NOMO-1 (cell line): ENCODE data around the gene GPR161.

Source experiments
- DNase-seq, 2 experiments: peaks; one replicate each; lab custom pipeline; 2025; ENCODE audit not compliant: unreplicated experiment in 2 of 2; lab: John Stamatoyannopoulos, UW

Gene GPR161

DNA sequence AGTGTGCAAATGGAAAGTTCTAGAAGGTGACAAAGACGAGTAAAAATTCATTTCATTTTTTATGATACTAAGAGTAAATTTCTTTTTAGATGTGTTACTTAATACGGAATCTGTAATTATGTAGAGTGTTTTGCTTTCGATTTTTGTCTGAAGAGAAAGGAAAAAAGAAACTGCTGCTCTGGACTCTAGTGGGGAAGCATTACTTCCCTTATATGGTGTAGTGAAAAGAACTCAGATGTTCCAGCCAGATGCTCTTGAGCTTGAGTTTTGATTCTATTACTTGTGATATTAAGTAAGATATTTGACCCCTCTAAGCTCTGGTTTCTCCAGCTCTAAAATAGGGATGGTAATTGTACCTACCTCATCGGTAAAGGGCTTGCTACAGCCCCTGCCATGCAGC lies 12.2 kb upstream of the GPR161 start:
- peak in 1 of 2 experiments; percentile 51 for DNase-seq

- DNase-seq, result no peak
These were observed 9.9 kb upstream of the GPR161 start for GRCh38 chr1:168146626-168147025.

DNA sequence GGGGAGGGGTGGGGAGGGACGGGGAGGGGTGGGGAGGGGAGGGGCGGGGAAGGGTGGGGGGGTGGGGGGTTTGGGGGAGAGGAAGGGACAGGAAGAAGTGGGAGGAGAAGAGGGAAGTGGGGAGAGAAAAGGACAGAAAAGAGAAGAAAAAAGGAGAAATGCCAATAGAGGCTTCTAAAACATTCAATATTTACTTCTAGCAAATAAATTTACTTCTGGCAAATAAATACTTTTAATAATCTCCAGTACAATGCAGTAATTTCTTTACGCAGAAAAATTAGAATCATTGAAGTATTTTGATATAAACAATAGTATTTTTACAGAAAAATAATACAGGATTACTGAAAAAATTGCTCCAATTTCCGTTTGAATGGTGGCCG lies 9.4 kb upstream of the GPR161 start:
- peak in 1 of 2 experiments; percentile 43 for DNase-seq

DNA sequence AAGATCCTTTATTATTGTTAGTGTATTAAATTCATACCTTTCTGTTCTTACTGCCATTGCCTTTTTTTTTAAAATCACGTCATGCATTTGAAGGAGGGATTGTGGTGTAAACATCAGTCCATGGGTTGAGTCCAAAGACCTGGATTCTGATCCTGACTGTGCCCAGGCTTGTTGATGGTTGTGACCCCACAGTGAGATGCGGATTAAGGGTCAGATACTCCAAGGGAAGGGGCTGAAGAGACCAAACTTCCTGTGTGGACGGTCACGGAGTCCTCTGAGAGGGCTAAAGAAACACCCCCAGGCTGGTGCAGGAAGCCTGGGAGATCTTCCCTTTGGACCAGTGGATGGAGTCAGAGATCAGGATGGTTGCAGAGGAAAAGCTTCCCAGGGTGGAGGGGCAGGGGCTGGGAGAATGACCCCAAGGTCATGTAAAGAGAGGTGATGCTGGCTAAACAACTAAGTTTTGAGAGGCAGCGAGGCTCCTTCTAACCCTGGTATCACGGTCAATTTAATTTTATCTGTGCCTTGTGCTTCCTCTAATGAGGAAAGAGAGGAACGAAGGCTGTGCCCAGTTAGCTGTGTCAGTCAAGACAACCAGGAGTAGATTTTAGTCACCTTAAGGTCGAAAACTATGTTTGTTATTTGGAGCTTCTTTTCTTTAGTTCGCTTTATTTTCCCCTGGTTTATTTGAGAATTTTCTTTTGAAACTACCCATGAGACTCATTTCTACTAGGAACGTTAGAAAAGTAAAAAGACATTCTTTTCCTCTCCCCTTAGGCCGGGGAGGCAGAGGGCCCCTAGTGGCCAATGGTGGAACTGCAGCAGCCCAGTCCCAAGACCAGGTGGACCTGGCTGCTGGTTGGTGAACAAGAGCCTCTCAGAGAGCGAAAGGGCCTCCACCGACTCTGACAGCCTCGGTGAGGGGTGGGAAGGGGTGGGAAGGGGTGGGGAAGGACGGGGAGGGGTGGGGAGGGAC lies 8.7 kb upstream of the GPR161 start:
- peak; percentile 76 to 78 for DNase-seq

- DNase-seq, result no peak
These were observed 5.2 kb upstream of the GPR161 start for GRCh38 chr1:168141871-168142385.

DNA sequence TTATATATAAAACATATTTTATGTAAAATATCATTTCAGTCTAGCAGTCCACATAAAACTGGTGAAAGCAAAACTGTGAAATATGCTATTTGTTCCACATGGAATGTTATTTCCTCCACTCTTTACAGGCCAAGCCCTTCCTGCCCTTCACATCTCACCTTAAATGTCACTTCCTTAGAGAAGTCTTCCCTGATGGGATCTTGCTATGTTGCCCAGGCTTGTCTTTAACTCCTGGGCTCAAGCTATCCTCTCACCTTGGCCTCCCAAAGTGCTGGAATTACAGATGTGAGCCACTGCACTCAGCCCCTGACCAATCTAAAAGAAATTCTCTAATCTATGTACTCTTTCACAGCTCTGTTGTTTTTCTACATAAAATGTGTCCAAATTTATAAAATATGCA lies 2.3 kb upstream of the GPR161 start:
- DNase-seq, result no peak

DNA sequence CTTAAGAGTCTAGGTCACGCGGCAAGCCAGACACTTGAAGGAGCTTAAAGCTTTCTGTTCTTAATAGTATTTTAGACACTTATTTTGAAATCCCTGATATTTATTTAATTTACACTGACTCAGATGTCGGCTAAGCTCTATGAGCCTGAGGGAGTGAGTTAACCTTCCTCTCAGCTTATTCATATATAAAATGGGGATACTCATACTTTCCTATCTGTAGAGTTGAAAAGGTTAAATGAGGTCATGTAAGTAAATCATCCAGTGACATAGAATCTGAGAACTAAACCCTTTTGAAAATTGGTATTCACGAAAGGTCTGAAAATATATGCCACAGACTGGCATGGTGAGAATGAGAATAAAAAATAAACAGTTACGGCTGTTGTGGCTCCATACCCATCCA lies 1.4 kb upstream of the GPR161 start:
- no peak for DNase-seq

- no peak for DNase-seq
These were observed 738 bp upstream of the GPR161 start for GRCh38 chr1:168137515-168137821.

GRCh38 chr1:168135921-168136708 lies 615 bp downstream of the GPR161 start:
- DNase-seq, result no peak

DNA sequence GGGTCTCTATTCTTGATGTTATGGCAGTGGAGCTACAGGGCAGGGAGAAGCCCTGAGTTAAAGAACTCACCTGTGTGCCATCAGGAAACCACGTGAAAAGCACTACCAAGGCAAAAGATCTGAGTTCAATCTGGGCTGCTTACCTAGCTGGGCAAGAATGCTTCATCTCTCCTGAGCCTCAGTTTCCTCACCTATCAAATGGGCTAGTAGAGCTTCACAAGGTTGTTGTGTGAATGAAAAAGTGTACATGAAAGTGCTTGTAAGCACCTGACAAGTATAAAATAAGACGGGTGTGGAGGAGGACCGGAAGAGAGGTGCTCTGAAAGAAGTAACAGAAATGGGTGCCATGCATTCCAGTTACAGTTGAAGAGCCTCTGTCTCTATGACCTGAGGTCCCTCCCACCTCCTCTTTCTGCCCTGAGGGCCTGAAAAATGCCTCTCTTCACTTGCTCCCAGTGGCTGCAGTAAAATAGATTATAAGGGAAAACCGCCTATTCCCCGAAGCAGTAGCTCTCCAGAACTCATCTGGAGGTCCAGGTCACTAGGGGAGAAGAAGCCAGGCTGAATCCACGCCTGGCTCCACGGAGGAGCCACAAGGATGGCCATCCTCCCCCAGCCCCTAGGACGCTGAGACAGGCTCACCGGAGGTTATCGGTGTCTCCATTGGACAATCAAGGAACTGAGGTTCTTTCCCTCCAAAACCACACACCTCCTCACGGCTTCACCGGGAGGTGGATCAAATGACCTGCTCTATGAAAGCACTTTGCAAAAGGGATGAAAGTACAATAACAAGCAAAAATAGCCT lies 1.4 kb downstream of the GPR161 start:
- DNase-seq, result no peak

DNA sequence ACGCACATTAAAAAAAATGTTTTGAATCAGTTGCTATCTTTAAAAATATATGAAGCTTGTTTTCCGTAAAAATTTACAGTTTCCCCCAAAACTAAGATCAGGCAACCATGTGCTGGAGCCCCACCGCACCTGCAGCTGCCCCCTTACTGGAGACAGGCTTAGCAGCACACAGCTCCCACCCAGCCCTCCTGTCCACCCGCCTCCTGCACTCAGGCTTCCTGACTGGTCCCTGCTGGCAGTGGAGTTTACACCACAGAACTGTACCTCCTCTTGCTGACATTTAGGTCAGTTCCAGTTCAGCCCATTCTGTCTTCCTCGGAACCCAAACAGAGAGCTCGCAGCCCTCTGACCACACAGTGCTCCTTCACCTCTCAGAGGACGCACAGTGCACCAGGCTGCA lies 2.1 kb downstream of the GPR161 start:
- DNase-seq, result no peak

- no peak for DNase-seq
These were observed 2.6 kb downstream of the GPR161 start for GRCh38 chr1:168134132-168134531.

- DNase-seq, result no peak
These were observed 6.8 kb downstream of the GPR161 start for GRCh38 chr1:168129933-168130332.

GRCh38 chr1:168127503-168127902 lies 9.2 kb downstream of the GPR161 start:
- DNase-seq, result no peak

DNA sequence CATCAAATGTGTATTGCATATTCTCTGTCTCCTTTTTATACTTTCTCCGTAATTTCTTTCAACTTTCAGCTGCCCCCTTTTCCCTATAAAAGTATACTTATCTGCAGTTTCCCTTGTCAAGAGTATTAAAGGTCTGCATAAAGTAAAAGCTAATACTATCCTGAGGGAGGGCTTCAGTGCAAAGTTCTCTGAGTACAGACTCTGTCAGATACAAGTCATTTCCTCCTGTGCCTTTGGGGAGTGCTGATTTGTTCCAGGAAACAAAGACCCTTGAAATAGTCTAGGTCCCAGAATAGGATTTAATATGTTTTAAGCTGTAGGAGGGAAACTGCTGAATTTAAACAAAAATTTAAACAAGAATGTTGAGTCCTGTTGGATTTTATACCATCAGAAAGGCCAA lies 11.7 kb downstream of the GPR161 start:
- no peak for DNase-seq

GRCh38 chr1:168121401-168122011 lies 15.2 kb downstream of the GPR161 start:
- DNase-seq, result no peak

- no peak for DNase-seq
These were observed 17.0 kb downstream of the GPR161 start for GRCh38 chr1:168119750-168120149.

- no peak for DNase-seq
These were observed 20.4 kb downstream of the GPR161 start for GRCh38 chr1:168116327-168116799.

- no peak for DNase-seq
These were observed 21.9 kb downstream of the GPR161 start for GRCh38 chr1:168114845-168115244.

DNA sequence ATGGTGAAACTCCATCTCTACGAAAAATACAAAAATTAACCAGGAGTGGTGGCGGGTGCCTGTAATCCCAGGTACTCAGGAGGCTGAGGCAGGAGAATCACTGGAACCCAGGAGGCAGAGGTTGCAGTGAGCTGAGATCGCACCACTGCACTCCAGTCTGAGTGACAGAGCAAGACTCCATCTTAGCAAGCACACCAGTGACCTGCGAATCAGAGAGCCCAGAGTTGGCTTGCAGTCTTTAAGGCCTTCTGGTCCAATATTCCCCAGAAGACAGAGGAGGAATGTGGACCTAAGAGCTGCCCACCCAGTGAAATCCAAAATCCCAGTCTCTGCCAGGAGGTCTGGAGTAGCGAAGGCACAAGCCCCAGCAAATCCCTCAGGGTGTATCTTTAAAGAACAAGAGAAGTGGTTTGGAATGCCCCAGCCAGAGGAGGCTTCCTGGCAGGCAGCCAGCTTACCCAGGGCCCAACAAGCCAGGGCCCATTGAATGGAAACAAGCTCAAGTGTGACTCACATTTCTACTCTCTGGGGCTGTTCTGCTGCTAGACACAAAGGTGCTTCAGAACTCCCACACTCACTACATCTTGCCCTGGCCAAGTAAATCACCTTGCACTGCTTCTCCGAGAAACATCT lies 23.9 kb downstream of the GPR161 start:
- DNase-seq, result no peak
